Colonic mucosa (tissue), 4 donors: ENCODE results near the gene IQGAP1. TPM values are rescaled to one million over a fixed set of nuclear protein-coding genes. Genes with fewer than 3 reads are reported as not detected.
A peak's percentile ranks its signal among the peaks of the same experiment; 100 is the strongest.

Experiments
- DNase-seq: peaks from one replicate; pipeline ENCODE4 v3.0.0-alpha.2; 2020
- H3K27ac ChIP-seq: fragments of 200-600 bp; one replicate; pipeline ENCODE4 v1.8.0; 2021
- H3K27me3 ChIP-seq: fragments of 200-600 bp; one replicate; pipeline ENCODE4 v1.8.0; 2021
- H3K36me3 ChIP-seq: fragments of 200-600 bp; one replicate; pipeline ENCODE4 v1.8.0; 2021
- H3K4me1 ChIP-seq: fragments of 200-600 bp; one replicate; pipeline ENCODE4 v1.8.0; 2021; ENCODE audit warnings: mild to moderate bottlenecking
- H3K4me3 ChIP-seq: fragments of 200-600 bp; one replicate; pipeline ENCODE4 v1.8.0; 2021
- H3K9ac ChIP-seq, 2 donors: one replicate each; pipeline ENCODE4 v1.7.0; 2013; ENCODE audit warnings: control low read depth in 2 of 2, low read depth in 2 of 2, low read length in 2 of 2
- H3K9me3 ChIP-seq: fragments of 200-600 bp; one replicate; pipeline ENCODE4 v1.8.0; 2021
- CTCF ChIP-seq: fragments of 200-600 bp; IDR thresholded peaks from one replicate; pipeline ENCODE4 v1.8.0; 2022; ENCODE audit warnings: antibody characterized with exemption, mild to moderate bottlenecking
- intact Hi-C: fragments of 100-400 bp; cut with DNase I; formaldehyde crosslinking; loops from one replicate; pipeline ENCODE4 v1.14.1; 2022
- total RNA-seq, 2 donors: library from RNA; stranded (reverse); fragmentation: NEBNext Ultra II Directional in 1 of 2; extraction: Animal tissue kit (Norgen Biotek cat#: 25700) in 1 of 2; gene quantifications; one replicate each; pipeline ENCODE4 v1.2.1, GENCODE V29; 2021
- donor health status: healthy.
- donor health status: DM: no; HTN: no; CAD: no.
- donor health status: DM: no; HTN: no; CAD: no.

IQGAP1 gene
- total RNA-seq, 2 donors from 2014 or later = 210 to 243 TPM

DNA sequence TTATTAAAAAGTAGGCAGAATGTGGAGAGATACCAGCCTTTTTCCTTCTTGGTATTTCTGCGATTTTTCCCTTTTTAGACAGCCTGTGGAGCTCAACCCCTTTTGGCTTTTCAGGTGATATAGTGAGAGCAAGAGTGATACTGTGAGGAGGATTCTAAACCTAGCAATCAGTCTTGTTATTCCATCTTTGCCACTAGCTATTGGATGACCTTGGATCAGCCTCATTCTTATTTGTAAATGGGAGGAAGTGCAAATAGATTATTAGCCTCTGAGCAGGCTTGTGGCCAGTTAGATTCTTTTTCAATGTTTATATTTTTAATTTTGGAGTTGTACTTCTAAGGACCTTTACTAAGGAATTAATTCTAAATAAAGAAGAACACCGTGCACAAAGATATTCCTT lies 34.0 kb downstream of the IQGAP1 start:
- TF ChIP-seq CTCF = no peak
- Histone ChIP-seq H3K9ac (no peak overlapping the region), H3K9me3 (no peaks in the 10 kb centered on the region), H3K36me3 (no peaks in the 10 kb centered on the region), H3K4me1 (peaks cover 25% of the 10 kb centered on the region), H3K4me3 (no peak overlapping the region), H3K27me3 (no peaks in the 10 kb centered on the region), H3K27ac (no peak overlapping the region)
- intact Hi-C loops = no loop called here
- no peak for DNase-seq

- Histone ChIP-seq H3K27me3 (no peaks in the 10 kb centered on the region), H3K9ac (no peak overlapping the region), H3K27ac (no peak overlapping the region), H3K36me3 (no peaks in the 10 kb centered on the region), H3K4me1 (peaks cover 24% of the 10 kb centered on the region), H3K4me3 (no peak overlapping the region), H3K9me3 (no peaks in the 10 kb centered on the region)
- intact Hi-C loops = no loop called here
- no peak for DNase-seq
- no peak for TF ChIP-seq CTCF
Measured at GRCh38 chr15:90422936-90423335, 34.9 kb downstream of the IQGAP1 start.

- no peak for DNase-seq
- Histone ChIP-seq H3K4me1 (peaks cover 17% of the 10 kb centered on the region), H3K27me3 (no peaks in the 10 kb centered on the region), H3K27ac (no peak overlapping the region), H3K9me3 (no peaks in the 10 kb centered on the region), H3K36me3 (no peaks in the 10 kb centered on the region), H3K9ac (no peak overlapping the region), H3K4me3 (no peak overlapping the region)
- TF ChIP-seq CTCF = no peak
- intact Hi-C loops = no loop called here
Measured at GRCh38 chr15:90423801-90424319, 35.8 kb downstream of the IQGAP1 start.

DNA sequence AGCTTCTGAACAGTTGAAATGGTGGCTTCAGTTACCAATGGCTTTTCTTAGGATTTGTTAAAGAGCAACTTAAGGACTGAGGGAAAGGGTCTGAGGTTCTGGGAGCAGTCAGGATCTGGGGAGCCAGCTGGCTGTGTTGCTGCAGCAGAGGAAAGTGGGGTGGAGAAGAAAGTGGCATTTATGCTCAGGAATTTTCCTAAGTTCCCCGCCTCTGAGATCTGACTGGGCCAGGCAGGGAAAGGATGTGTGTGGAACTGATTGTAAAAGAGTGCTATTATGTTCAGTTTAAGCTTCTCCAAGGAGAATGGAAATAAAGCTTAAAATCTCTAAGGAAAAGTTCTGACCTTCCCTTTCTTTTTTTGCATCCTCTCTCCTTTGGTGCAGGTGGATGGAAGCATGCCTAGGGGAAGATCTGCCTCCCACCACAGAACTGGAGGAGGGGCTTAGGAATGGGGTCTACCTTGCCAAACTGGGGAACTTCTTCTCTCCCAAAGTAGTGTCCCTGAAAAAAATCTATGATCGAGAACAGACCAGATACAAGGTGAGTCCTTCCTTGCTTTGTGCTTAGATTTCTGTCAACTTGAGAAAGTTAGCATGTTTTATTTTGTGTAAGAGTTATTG lies 37.8 kb downstream of the IQGAP1 start:
- Histone ChIP-seq H3K27me3 (no peaks in the 10 kb centered on the region), H3K9me3 (no peaks in the 10 kb centered on the region), H3K27ac (no peak overlapping the region), H3K9ac (peak overlapping the region in 1 of 2 donors; percentile 51), H3K4me3 (no peak overlapping the region), H3K36me3 (no peaks in the 10 kb centered on the region), H3K4me1 (peaks cover 6% of the 10 kb centered on the region)
- no peak for DNase-seq
- intact Hi-C loops = no loop called here
- TF ChIP-seq CTCF = no peak

DNA sequence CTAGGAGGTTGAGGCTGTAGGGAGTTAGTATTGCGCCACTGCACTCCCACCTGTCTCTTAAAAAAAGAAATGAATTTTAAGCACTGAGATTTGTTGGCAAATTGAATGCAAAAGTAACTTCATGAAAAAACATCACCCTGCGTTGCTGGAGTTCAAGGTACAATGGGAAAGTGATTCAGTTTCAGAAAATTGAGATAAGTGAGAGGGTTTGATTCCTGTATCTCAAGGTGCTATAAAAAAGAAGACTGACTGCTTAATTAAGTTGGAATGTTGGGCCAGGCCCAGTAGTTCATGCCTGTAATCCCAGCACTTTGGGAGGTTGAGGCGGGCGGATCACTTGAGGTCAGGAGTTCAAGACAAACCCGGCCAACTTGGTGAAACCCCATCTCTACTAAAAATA lies 39.1 kb downstream of the IQGAP1 start:
- H3K9ac ChIP-seq = no peak overlapping the region
- no peak for DNase-seq
- H3K4me3 ChIP-seq = no peak overlapping the region
- intact Hi-C loops = no loop called here
- no peak for TF ChIP-seq CTCF
- peak overlapping the region; percentile 5 for H3K27ac ChIP-seq
- H3K27me3 ChIP-seq = no peaks in the 10 kb centered on the region
- peaks cover under 1% of the 10 kb centered on the region for H3K4me1 ChIP-seq
- no peaks in the 10 kb centered on the region for H3K9me3 ChIP-seq
- no peaks in the 10 kb centered on the region for H3K36me3 ChIP-seq
